PC-9 (cell line): ENCODE measurements around the gene SPANXA2. TPM values are rescaled to one million over a fixed set of nuclear protein-coding genes. Genes with fewer than 3 reads are reported as not detected.
A peak's percentile ranks its signal among the peaks of the same experiment; 100 is the strongest.
"Not testable (repeated sequence)": the region's sequence is repeated elsewhere in the genome, so short reads cannot be mapped to it uniquely, and the experiment has no call there.

Experiments
- Bru-seq: library from RNA; stranded (reverse); fragments of 400-500 nt; gene quantifications from one replicate; lab custom pipeline; 2021; lab: Mats Ljungman, UMichigan
- BruChase-seq, 2 experiments: library from RNA; stranded (reverse); fragments of 400-500 nt; gene quantifications; one replicate each; lab custom pipeline; 2021; lab: Mats Ljungman, UMichigan
- BruUV-seq: library from RNA; stranded (reverse); fragments of 400-500 nt; replicated peaks from 2 replicates; lab custom pipeline; 2021; lab: Mats Ljungman, UMichigan
- CTCF ChIA-PET: fragments of 300-600 bp; sonication (Branson Sonifier 250); formaldehyde crosslinking; loops from one replicate; lab custom pipeline; 2022; ENCODE audit warnings: antibody characterized with exemption; lab: Charles Lee
- POLR2A ChIA-PET: fragments of 300-600 bp; sonication (Branson Sonifier 250); formaldehyde crosslinking; loops from one replicate; lab custom pipeline; 2022; ENCODE audit warnings: antibody characterized with exemption; ENCODE audit not compliant: unreplicated experiment; lab: Charles Lee
- DNase-seq, 2 experiments: peaks; one replicate each; pipeline versions ENCODE4 v3.0.0 to v3.0.0-alpha.2; 2015 to 2022; ENCODE audit warnings: mixed read lengths in 1 of 2
- H2AFZ ChIP-seq: fragments of 200-600 bp; sonication (generic); 2 replicates; pipeline ENCODE4 v1.8.1; 2017; ENCODE audit warnings: antibody characterized with exemption
- H3F3A ChIP-seq: fragments of 200-600 bp; sonication (generic); 2 replicates; pipeline ENCODE4 v1.8.1; 2017; ENCODE audit warnings: antibody characterized with exemption, mild to moderate bottlenecking, low read depth; ENCODE audit not compliant: insufficient read depth
- H3K27ac ChIP-seq: fragments of 200-600 bp; sonication (generic); 2 replicates; pipeline ENCODE4 v1.6.1; 2016; ENCODE audit warnings: mixed run types
- H3K27me3 ChIP-seq: fragments of 200-600 bp; sonication (generic); 2 replicates; pipeline ENCODE4 v1.6.1; 2016; ENCODE audit warnings: low read depth, mixed run types; ENCODE audit not compliant: insufficient read depth
- H3K36me3 ChIP-seq: fragments of 200-600 bp; sonication (generic); 2 replicates; pipeline ENCODE4 v1.6.1; 2016; ENCODE audit warnings: low read depth, mixed run types
- H3K4me1 ChIP-seq: fragments of 200-600 bp; sonication (generic); replicated peaks from 2 replicates; pipeline ENCODE4 v1.6.1; 2016; ENCODE audit warnings: mixed run types; ENCODE audit not compliant: insufficient read depth
- H3K4me2 ChIP-seq: fragments of 200-600 bp; sonication (generic); 2 replicates; pipeline ENCODE4 v1.6.1; 2017; ENCODE audit warnings: mixed run types
- H3K4me3 ChIP-seq: fragments of 200-600 bp; sonication (generic); 2 replicates; pipeline ENCODE4 v1.6.1; 2016; ENCODE audit warnings: mixed run types
- H3K79me2 ChIP-seq: fragments of 200-600 bp; sonication (generic); 2 replicates; pipeline ENCODE4 v1.6.1; 2017; ENCODE audit warnings: low read depth, mixed run types
- H3K9me2 ChIP-seq: fragments of 200-600 bp; sonication (generic); 2 replicates; pipeline ENCODE4 v1.8.1; 2017; ENCODE audit warnings: mild to moderate bottlenecking; ENCODE audit not compliant: insufficient read depth
- H3K9me3 ChIP-seq: fragments of 200-600 bp; sonication (generic); 2 replicates; pipeline ENCODE4 v1.8.1; 2016; ENCODE audit warnings: low read depth; ENCODE audit not compliant: insufficient read depth
- H4K20me1 ChIP-seq: fragments of 200-600 bp; sonication (generic); 2 replicates; pipeline ENCODE4 v1.8.1; 2017; ENCODE audit not compliant: insufficient read depth
- CTCF ChIP-seq: fragments of 200-600 bp; sonication (generic); conservative IDR thresholded peaks from 2 replicates; pipeline ENCODE4 v1.6.1; 2017; ENCODE audit warnings: mixed run types, antibody characterized with exemption, mild to moderate bottlenecking, moderate library complexity
- EZH2 ChIP-seq: fragments of 200-600 bp; sonication (generic); IDR thresholded peaks from 2 replicates; pipeline ENCODE4 v1.8.0; 2017; ENCODE audit warnings: antibody characterized with exemption, low read depth
- intact Hi-C: fragments of 100-400 bp; cut with micrococcal nuclease; formaldehyde crosslinking; loops from one replicate; pipeline ENCODE4 v1.10.0; 2022; ENCODE audit not compliant: unreplicated experiment
- long read RNA-seq: library from polyadenylated mRNA; stranded (forward); transcript quantifications from one replicate; pipeline ENCODE4 v2.0.0, GENCODE V29; 2022
- total RNA-seq: library from RNA; stranded (reverse); gene quantifications from 2 replicates; pipeline ENCODE4 v1.2.3, GENCODE V29; 2021

The SPANXA2 gene
- total RNA-seq (3.5 and 4.7 TPM in 2 replicates), Bru-seq, nascent RNA (not detected), BruChase-seq, experiment 1, labeled RNA remaining after a 2-hour chase (not detected), BruChase-seq, experiment 2, labeled RNA remaining after a 6-hour chase (percentile 20 among the genes with signal in this experiment)
- long read RNA-seq, transcript SPANXA2-201 (2 exons, 691 nt): major isoform, 49 of 49 reads
- long read RNA-seq, partial matches to known transcripts: 0 of 49 reads
- long read RNA-seq, other reads (novel, unspliced or antisense): 0 of 49 reads

- H3K4me1 ChIP-seq, H3F3A ChIP-seq, CTCF ChIA-PET, H3K79me2 ChIP-seq, H4K20me1 ChIP-seq, H2AFZ ChIP-seq, H3K9me3 ChIP-seq, H3K27ac ChIP-seq, H3K36me3 ChIP-seq, DNase-seq, H3K27me3 ChIP-seq, POLR2A ChIA-PET, BruUV-seq, H3K4me2 ChIP-seq, H3K9me2 ChIP-seq, intact Hi-C loops, H3K4me3 ChIP-seq: not testable (repeated sequence)
These were observed at the start of gene SPANXA2 for GRCh38 chrX:141589408-141589807. Gene SPANXA2, plus strand, starts transcription at chrX:141589708. Its CDS starts 60 bp downstream, at chrX:141589768.

- H3K27ac ChIP-seq, POLR2A ChIA-PET: not testable (repeated sequence)
These were observed 47.0 kb upstream of the SPANXA2 start for GRCh38 chrX:141542551-141542950.

GRCh38 chrX:141584638-141585037 lies 4.9 kb upstream of the SPANXA2 start, which contains the start of gene SPANXA1:
Gene SPANXA1, minus strand, starts transcription at chrX:141584738. Its CDS starts 60 bp downstream, at chrX:141584678.
- H3K9me2 ChIP-seq, BruUV-seq, H3K4me2 ChIP-seq, POLR2A ChIA-PET, H3K9me3 ChIP-seq, H3K27ac ChIP-seq, H3K36me3 ChIP-seq, H2AFZ ChIP-seq, H3K79me2 ChIP-seq, CTCF ChIA-PET, H3K4me1 ChIP-seq, H3K27me3 ChIP-seq, H4K20me1 ChIP-seq, DNase-seq, intact Hi-C loops, H3K4me3 ChIP-seq, H3F3A ChIP-seq: not testable (repeated sequence)

More at GRCh38 chrX:141542551-141542950, 47.0 kb upstream of the SPANXA2 start:
- H3F3A ChIP-seq, H3K4me2 ChIP-seq, H3K9me2 ChIP-seq, H3K4me3 ChIP-seq, intact Hi-C loops, H2AFZ ChIP-seq, H3K4me1 ChIP-seq, H4K20me1 ChIP-seq, CTCF ChIA-PET, H3K27me3 ChIP-seq, BruUV-seq, H3K36me3 ChIP-seq, H3K9me3 ChIP-seq, H3K79me2 ChIP-seq: not testable (repeated sequence)
- peak in 1 of 2 experiments; percentile 6 for DNase-seq

GRCh38 chrX:141609111-141609510 lies 19.6 kb downstream of the SPANXA2 start:
- no peak for DNase-seq
- no peaks in the 10 kb centered on the region for H3K27me3 ChIP-seq
- ChIA-PET CTCF (no interaction called here), POLR2A (no interaction called here)
- H3K4me1 ChIP-seq: no peaks in the 10 kb centered on the region
- H3K27ac ChIP-seq: no peak overlapping the region
- H3K9me3 ChIP-seq: no peaks in the 10 kb centered on the region
- H4K20me1 ChIP-seq: no peaks in the 10 kb centered on the region
- H3K4me3 ChIP-seq: no peak overlapping the region
- no peaks in the 10 kb centered on the region for H3K9me2 ChIP-seq
- H3K36me3 ChIP-seq: no peaks in the 10 kb centered on the region
- H3F3A ChIP-seq: no peaks in the 10 kb centered on the region
- H2AFZ ChIP-seq: no peak overlapping the region
- no peak overlapping the region for H3K4me2 ChIP-seq
- intact Hi-C loops: no loop called here
- TF ChIP-seq EZH2 (no peak), CTCF (no peak)
- no TSS peak for BruUV-seq
- H3K79me2 ChIP-seq: no peaks in the 10 kb centered on the region
